GM12892 (cell line): ENCODE results near the gene KRTAP12-1. TPM values are rescaled to one million over a fixed set of nuclear protein-coding genes. Genes with fewer than 3 reads are reported as not detected.

Experiments used
- DNase-seq: peaks from one replicate; pipeline ENCODE4 v3.0.0; 2011; ENCODE audit not compliant: insufficient read length
- FAIRE-seq: peaks from 2 replicates; lab custom pipeline; 2011; peaks lifted over from hg19 to GRCh38; lab: Jason Lieb, UNC
- POLR2A ChIP-seq: IDR thresholded peaks from 2 replicates; pipeline ENCODE4 v1.6.1; 2011; ENCODE audit warnings: low read depth, low read length, control low read depth
- POLR2AphosphoS5 ChIP-seq: IDR thresholded peaks from 2 replicates; pipeline ENCODE4 v1.6.1; 2011; ENCODE audit warnings: low read depth, low read length, control low read depth
- TAF1 ChIP-seq: IDR thresholded peaks from 2 replicates; pipeline ENCODE4 v1.6.1; 2011; ENCODE audit warnings: low read depth, mild to moderate bottlenecking, control low read depth, low read length, borderline replicate concordance
- polyA plus RNA-seq: library from polyadenylated mRNA; unstranded; fragments of >200 nt; gene quantifications from one replicate; pipeline ENCODE4 v1.2.1, GENCODE V29; 2012; ENCODE audit warnings: missing spikeins, inconsistent platforms; ENCODE audit not compliant: missing spikeins

The KRTAP12-1 gene
- not detected for polyA plus RNA-seq

- no peak for TF ChIP-seq POLR2A
- TF ChIP-seq TAF1 = no peak
- TF ChIP-seq POLR2AphosphoS5 = no peak
- DNase-seq = no peak
Observed at GRCh38 chr21:44681861-44682579, at the start of gene KRTAP12-1. KRTAP12-1 (minus strand) TSS chr21:44682163; CDS start chr21:44682123, 40 bp downstream.

DNA sequence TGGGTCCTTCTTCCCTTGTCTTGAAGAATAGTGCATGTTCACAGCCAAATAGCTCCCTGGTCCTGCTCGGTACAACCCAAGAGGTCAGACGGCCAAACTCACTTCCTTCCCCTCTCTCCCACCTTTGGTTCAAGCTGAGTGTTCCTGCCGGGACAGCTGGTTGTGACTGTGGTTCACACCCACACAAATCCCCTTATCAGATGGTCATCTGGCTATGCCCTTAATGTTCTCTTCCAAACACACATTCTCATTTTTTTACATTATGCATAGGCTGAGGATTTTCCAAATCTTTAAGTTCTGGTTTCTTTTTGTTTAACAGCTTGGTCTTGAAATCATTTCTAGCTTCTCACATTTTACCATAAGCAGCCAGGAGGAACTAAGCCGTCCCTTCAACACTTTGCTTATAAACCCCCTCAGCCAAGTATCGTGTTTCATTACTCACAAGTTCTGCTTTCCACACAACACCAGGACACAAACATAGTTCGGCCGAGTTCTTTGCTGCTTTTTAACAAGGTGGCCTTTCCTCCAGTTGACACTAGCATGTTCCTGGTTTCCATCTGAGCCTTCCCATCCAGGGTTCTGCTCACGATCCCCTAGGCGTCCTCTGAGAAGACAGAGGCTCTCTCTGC is 49.1 kb upstream of the KRTAP12-1 start:
- DNase-seq = no peak
- no peak for TF ChIP-seq TAF1
- TF ChIP-seq POLR2AphosphoS5 = no peak
- no peak for TF ChIP-seq POLR2A
- no peak for FAIRE-seq

More at GRCh38 chr21:44681861-44682579, at the start of gene KRTAP12-1:
- FAIRE-seq = no peak

DNA sequence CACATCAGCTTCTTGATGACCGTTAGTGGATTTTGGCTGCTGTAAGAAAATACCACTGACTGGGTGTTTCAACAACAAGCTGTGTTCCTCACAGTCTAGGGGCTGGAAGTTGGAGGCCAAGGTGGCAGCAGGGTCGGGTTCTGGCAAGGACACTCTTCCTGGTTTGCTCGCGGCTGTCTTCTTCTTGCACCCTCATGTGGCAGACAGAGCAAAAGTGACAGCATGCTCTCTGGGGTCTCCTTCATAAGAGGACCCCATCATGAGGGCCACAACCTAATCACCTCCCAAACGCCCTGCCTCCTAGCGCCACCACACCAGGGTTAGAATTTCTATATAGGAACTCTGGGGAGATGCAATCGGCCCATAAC is 48.0 kb upstream of the KRTAP12-1 start:
- FAIRE-seq = no peak
- DNase-seq = no peak
- no peak for TF ChIP-seq POLR2A
- no peak for TF ChIP-seq POLR2AphosphoS5
- TF ChIP-seq TAF1 = no peak

DNA sequence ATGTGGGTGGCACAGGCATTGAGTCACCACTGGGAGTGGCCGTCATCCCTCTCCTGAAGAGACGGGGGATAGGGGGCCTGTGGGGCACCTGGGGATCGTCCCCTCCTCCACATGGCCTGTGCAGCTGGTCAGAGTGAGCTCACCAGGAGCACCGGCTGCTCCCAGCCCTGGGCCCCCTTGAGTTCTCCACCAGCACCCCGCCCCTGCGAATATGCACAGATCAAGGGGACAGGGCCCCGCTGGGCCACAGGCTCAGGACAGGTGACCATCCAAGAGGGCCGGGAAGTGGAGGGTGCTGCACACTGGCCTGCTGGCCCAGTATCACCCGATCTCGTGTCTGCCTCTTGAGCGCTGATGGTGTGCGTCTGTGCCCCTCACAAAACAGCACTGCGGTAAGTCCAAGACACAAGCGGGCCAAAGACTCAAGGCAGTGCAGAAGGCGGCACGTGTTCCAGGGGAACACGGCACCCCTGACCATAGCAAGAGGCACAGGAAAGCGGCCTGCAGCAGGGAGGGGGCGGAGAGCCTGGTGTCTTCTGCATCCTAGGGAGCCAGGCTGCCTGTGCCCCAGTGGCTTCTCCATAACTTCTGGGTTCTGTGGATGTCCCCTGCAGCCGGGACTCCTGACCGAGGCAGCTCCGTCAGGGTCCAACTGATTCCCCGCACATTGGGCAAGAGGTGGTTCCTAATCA is 47.5 kb upstream of the KRTAP12-1 start:
- no peak for FAIRE-seq
- DNase-seq = no peak
- TF ChIP-seq TAF1 = no peak
- no peak for TF ChIP-seq POLR2A
- no peak for TF ChIP-seq POLR2AphosphoS5

DNA sequence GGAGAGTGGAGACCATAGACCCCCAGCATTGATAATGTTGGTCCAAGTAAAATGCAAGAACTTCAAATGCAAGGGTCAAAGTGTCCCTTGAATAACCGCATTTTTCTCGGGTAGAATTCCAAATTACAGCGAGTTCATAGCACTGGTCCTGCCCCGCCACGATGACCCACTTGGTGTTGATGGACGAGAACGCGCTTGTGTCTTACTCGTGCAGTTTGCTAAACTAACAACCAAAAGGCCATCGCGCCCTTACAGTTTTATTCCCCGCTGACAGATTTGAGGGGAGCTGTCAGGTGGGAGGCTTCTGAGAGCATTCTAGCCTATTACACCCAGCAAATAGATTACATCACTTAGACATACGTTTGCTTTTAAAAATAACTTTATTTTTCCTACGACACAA is 46.8 kb upstream of the KRTAP12-1 start:
- FAIRE-seq = no peak
- no peak for DNase-seq
- TF ChIP-seq TAF1 = no peak
- TF ChIP-seq POLR2AphosphoS5 = no peak
- TF ChIP-seq POLR2A = no peak

- FAIRE-seq = no peak
- no peak for TF ChIP-seq POLR2A
- no peak for TF ChIP-seq POLR2AphosphoS5
- no peak for TF ChIP-seq TAF1
- DNase-seq = no peak
Observed at GRCh38 chr21:44727757-44728156, 45.8 kb upstream of the KRTAP12-1 start.

GRCh38 chr21:44727321-44727720 is 45.4 kb upstream of the KRTAP12-1 start:
- no peak for FAIRE-seq
- no peak for DNase-seq
- TF ChIP-seq TAF1 = no peak
- no peak for TF ChIP-seq POLR2AphosphoS5
- TF ChIP-seq POLR2A = no peak

GRCh38 chr21:44726826-44727225 is 44.9 kb upstream of the KRTAP12-1 start:
- FAIRE-seq (no peak), DNase-seq (no peak)
- TF ChIP-seq POLR2AphosphoS5 (no peak), TAF1 (no peak), POLR2A (no peak)

DNA sequence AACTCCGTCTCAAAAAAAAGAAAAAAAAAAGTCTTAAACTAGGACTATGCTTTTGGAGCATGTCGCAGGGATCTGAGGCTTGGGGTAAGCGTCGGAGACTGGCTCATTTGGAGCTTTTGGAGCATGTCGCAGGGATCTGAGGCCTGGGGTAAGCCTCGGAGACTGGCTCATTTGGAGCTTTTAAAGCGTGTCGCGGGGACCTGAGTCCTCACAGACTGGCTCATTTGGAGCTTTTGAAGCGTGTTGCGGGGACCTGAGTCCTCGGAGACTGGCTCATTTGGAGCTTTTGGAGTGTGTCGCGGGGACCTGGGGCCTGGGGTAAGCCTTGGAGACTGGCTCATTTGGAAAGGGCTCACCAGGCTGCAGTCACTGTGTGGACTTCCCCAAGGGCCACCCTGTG is 43.0 kb upstream of the KRTAP12-1 start:
- FAIRE-seq (no peak), DNase-seq (no peak)
- TF ChIP-seq POLR2AphosphoS5 (no peak), POLR2A (no peak), TAF1 (no peak)

GRCh38 chr21:44724196-44724595 is 42.2 kb upstream of the KRTAP12-1 start:
- FAIRE-seq (no peak), DNase-seq (no peak)
- no peak for TF ChIP-seq POLR2AphosphoS5
- TF ChIP-seq POLR2A = no peak
- TF ChIP-seq TAF1 = no peak

DNA sequence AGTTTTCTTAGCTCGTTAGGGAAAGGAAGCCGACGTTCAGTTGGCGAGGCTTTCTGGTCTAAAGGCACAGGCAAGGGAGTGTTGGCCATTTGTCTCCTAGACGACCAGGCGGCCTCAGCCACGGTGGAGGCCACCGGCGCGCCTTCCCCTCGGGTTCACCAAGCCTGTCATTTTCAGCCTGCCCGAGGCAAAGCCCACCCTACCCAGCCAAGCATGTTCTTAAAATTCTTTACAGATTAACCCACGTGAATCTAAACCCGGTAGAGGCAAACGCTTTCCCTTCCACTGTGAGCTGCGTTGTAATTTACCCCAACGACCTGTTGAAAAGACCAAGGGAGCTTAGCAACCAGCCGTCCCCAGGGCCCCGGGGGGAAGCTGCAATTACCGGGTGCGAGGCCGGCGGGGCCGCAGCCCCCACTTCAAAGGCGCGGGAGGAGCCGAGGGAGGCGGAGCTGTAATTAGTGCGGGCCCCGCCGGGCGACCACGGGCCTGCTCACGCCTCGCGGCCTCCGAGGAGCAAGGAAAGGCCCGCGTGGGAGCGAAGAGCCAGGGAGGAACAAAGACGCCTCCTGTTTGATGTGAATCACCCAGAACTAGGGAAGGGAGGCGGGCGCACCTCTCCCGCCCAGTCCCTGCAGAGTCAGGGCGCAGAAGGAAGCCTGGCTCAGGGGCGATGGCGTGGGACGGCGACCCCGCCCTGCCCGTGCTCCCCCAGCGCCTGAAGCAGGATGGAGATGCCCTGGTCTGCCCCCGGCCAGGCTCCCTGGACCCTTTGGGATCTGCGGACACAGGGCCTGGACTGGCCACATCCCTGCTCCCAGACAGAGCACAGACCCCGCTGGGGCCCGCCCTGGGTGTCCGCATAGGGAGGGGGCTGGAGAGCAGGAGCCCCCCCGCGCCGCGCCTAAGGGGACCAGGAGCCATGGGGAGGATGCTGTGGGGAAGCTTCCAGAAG is 41.5 kb upstream of the KRTAP12-1 start:
- FAIRE-seq (no peak), DNase-seq (no peak)
- TF ChIP-seq TAF1 (no peak), POLR2A (no peak), POLR2AphosphoS5 (no peak)

- TF ChIP-seq TAF1 = no peak
- TF ChIP-seq POLR2A = no peak
- no peak for TF ChIP-seq POLR2AphosphoS5
- no peak for DNase-seq
- FAIRE-seq = no peak
Observed at GRCh38 chr21:44722731-44723130, 40.8 kb upstream of the KRTAP12-1 start.
